Superior temporal gyrus (tissue), 1 donor: ENCODE data around the gene SEC14L3.
A peak's percentile ranks its signal among the peaks of the same experiment; 100 is the strongest.

Experiments used
- DNase-seq: peaks from one replicate; pipeline ENCODE4 v3.0.0-alpha.2; 2016; ENCODE audit errors: extremely low spot score

Gene SEC14L3

GRCh38 chr22:30444632-30445437, 27.0 kb downstream of the SEC14L3 start:
- peak; percentile 80 for DNase-seq

- no peak for DNase-seq
Observed at GRCh38 chr22:30441088-30441487, 30.7 kb downstream of the SEC14L3 start.

- no peak for DNase-seq
Observed at GRCh38 chr22:30439836-30440235, 32.0 kb downstream of the SEC14L3 start.

- no peak for DNase-seq
Observed at GRCh38 chr22:30439226-30439625, 32.6 kb downstream of the SEC14L3 start.

GRCh38 chr22:30438559-30438958, 33.3 kb downstream of the SEC14L3 start:
- no peak for DNase-seq

GRCh38 chr22:30436196-30436595, 35.6 kb downstream of the SEC14L3 start:
- DNase-seq = no peak

- DNase-seq = no peak
Observed at GRCh38 chr22:30435674-30436126, 36.1 kb downstream of the SEC14L3 start.

- no peak for DNase-seq
Observed at GRCh38 chr22:30434843-30435242, 37.0 kb downstream of the SEC14L3 start.

- DNase-seq = no peak
Observed at GRCh38 chr22:30433773-30434172, 38.0 kb downstream of the SEC14L3 start.

- DNase-seq = no peak
Observed at GRCh38 chr22:30433227-30433626, 38.6 kb downstream of the SEC14L3 start.

GRCh38 chr22:30432520-30432919, 39.3 kb downstream of the SEC14L3 start:
- DNase-seq = no peak

- no peak for DNase-seq
Observed at GRCh38 chr22:30432096-30432495, 39.7 kb downstream of the SEC14L3 start.

- no peak for DNase-seq
Observed at GRCh38 chr22:30430933-30431332, 40.9 kb downstream of the SEC14L3 start.

- DNase-seq = no peak
Observed at GRCh38 chr22:30429887-30430286, 41.9 kb downstream of the SEC14L3 start.

GRCh38 chr22:30427871-30428270, 43.9 kb downstream of the SEC14L3 start:
- no peak for DNase-seq

- DNase-seq = peak; percentile 78
Observed at GRCh38 chr22:30426388-30427353, 45.1 kb downstream of the SEC14L3 start.

- peak; percentile 31 for DNase-seq
Observed at GRCh38 chr22:30425616-30426387, 46.0 kb downstream of the SEC14L3 start, which contains the start of gene MTFP1. MTFP1 (plus strand) TSS chr22:30425768; CDS start chr22:30425880, 112 bp downstream.

- DNase-seq = no peak
Observed at GRCh38 chr22:30425327-30425615, 46.5 kb downstream of the SEC14L3 start.

- DNase-seq = no peak
Observed at GRCh38 chr22:30424534-30425326, 47.1 kb downstream of the SEC14L3 start.

GRCh38 chr22:30423959-30424533, 47.8 kb downstream of the SEC14L3 start:
- DNase-seq = peak; percentile 100
